ENCODE results near the gene SCAPER.

GRCh38 chr15:76376816-76377215 is 528.3 kb downstream of the SCAPER start:
- TF ChIP-seq CTCF (IDR thresholded peaks at IDR 0.05) (no peak), EP300 (IDR thresholded peaks at IDR 0.05) (no peak), POLR2A (IDR thresholded peaks at IDR 0.05) (no peak)

Measured in upper lobe of left lung (tissue), 4 donors.